Stimulated activated CD8-positive, alpha-beta memory T cell treated with anti-CD3 and anti-CD28 coated beads, Interleukin-7, amount 100 ng/mL, for 4 hours (primary cell): ENCODE measurements around the gene DYRK2.

ENCODE experiments used
- DNase-seq, 2 donors: peaks; one replicate each; pipeline ENCODE4 v3.0.0-alpha.2; 2020; ENCODE audit warnings: low read depth in 2 of 2

The DYRK2 gene

DNA sequence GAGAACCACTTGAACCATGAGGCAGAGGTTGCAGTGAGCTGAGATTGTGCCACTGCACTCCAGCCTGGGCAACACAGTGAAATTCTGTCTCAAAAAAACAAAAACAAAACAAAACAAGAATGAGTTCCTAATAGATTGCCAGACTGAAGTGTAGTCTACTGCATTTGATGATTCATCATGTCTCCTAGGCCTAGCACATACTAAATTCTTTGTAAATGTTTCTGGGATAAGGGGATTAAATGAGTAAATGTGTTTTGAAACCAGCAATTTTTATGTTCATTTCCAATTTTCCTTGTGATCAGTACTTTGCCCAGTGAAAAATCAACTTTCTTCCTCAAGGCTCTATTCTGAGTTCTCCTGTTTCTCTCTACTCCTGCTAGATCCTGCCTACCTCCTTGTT lies 2.9 kb upstream of the DYRK2 start:
- DNase-seq: no peak

DNA sequence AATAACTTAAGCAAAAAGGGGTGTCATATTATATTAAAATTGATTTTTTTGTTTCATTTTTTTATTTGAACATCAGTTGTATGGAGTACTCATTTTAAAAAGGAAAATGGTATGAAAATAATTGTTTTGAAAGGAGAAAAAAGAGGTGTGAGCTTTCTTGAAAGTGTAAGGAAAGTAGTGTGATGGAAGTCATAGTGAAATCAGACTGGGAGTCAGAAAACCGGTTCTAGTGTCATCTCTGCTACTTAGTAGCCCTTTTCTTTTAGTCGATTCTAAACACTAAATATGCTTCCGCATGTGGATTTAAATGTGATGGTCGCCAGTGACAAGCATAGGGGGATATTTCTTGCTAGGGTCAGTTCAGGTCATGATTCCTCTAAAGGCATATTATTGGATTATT lies 1.8 kb upstream of the DYRK2 start:
- no peak for DNase-seq

DNA sequence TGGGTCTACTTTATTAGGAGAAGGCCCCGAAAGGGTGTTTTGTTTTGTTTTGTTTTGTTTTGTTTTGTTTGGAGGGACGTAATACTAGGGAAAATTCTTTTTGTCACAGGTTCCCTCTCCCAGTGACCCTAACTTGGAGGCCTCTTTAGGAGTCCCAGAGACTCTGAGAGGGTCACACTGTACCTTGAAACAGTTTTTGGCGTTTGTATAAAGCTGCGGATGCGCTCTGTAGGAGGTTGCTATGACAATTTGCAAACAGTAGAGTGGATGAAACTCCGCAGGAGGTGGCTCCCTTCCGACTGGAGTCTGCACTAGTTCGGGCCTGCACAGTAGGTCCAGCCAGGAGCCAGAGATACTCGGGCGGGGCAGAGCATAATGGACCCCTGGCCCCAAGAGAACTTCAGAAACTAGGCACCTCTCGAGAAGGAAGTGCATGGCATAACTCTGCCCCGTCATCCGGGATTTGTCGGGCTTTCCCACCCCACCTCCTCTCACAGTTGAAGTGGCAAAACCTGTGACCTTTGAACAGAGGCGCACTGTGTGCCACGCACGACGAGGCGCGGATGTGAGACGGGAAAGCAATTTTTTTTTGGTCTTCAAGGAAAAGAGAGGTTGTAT lies 1.3 kb upstream of the DYRK2 start:
- DNase-seq: peak in 1 of 2 donors; percentile 17

DNA sequence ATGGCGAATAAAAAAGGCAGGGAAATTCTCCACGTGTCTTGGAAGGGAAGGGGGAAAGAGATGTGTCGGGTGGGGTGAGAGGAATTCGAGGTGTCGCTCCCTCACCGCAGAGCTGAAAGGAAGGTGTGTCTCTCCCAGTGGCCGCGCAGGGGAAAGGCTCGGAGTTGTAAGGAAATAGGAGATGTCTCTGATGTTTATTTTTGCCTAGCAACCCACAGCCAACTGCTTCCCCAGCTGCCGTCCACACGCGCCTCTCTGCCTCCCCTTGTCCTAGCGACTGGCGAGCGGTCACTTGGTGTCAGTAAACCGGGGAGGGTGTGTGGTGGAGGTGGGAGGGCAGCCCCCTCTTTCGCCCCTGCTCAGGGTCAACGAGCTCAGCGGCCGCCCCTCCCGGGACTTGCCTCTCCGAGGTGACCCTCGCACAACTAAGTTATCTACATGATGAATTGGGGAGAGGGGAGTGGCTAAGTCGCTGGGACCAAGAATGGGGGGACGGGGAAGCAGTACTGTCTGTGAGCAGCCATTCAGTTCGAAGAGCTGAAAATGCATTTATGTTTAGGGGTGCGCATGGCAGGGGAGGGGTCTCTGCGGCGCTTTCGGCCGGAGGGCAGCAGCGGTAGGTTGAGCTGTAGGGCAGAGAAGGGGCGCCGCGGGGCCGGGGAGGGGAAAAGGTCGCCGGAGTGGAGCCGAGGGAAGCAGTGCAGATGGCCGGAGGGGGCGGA lies 585 bp upstream of the DYRK2 start:
- peak in 1 of 2 donors; percentile 23 for DNase-seq

DNA sequence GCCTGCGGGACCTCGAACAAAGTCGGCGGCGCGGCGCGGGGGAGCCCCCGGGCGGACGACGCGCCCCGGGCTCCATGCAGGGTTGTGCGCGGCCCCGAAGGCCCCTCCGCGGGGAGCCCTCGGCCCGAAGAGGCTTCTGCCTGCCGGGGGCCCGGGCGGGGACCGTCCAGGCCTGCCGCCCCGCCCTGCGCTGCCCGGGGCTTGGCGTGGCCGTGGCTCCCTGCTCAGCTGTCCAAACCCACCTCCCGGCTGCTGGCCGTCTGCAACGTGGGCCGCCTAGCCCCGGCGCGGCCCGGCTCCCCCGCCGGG lies 670 bp downstream of the DYRK2 start:
- DNase-seq: no peak

DNA sequence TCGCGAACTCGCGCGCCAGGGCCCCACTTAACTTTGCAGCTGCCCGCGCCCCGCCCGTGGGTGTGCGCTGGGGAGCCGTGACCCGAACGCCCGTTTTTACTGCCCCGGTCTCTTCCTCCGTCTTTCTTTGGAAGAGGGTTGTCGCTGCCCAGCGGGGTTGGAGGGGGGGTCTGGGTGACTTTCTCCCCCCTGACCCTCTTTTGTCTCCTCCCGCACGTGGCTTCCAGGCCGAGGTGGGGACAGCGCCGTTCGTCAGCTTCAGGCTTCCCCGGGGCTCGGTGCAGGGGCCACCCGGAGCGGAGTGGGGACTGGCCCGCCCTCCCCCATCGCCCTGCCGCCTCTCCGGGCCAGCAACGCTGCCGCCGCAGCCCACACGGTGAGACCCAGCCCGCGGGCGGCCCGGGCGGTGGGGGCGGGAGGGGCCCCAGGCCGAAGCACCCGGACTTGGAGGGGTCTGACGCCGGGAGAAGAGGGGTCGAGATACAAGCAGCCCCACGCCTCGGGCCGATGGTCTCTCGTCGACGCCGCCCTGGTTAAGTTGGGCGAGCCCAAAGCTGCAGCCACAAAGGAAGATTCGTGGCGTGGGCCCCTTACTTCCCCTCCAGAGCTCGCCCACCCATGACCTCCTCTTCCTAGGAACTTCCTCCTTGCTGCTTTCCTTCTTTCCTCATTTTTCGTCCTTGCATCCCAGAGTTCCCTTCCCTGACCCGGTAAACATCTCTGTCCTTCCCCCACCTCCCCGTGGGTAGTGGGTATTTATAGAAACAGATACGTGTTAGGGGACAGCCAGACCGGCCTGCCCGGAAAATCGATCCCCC lies 1.2 kb downstream of the DYRK2 start:
- peak in 1 of 2 donors; percentile 37 for DNase-seq

DNA sequence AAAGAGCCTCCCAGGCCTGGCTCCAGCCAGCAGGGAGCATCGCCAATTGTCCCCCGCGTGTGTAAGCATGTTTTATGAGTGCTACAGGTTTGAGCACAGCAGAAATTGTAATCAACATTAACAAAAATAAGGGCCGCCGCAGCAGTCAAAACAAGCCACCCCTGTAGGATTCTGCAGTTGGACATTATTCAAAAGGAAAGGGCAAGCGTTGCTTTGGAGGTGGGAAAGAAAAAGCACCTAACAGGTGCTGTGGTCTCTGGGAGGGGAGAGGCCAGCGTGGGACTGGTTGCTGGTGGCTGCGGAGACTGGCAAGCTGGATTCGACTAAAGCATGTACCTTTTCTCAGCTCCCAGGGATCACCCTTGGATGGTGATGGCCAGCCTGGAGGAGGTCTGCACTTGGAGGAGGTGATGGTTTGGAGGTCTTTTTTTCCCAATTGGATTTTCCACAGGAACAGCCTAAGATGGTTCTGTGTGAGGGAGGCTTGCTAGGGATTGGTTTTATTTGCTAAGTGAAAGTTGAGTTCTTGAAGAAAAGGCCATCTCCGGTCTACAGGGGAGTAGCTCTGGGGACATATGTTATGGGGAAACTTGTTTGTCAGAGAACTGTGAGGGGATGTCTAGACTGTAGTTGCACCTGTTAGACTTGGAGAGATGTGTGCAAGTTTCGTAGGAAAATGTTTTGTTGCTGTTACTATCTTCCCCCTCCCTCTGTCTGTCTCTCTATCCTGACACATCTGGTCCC lies 2.0 kb downstream of the DYRK2 start:
- DNase-seq: no peak

DNA sequence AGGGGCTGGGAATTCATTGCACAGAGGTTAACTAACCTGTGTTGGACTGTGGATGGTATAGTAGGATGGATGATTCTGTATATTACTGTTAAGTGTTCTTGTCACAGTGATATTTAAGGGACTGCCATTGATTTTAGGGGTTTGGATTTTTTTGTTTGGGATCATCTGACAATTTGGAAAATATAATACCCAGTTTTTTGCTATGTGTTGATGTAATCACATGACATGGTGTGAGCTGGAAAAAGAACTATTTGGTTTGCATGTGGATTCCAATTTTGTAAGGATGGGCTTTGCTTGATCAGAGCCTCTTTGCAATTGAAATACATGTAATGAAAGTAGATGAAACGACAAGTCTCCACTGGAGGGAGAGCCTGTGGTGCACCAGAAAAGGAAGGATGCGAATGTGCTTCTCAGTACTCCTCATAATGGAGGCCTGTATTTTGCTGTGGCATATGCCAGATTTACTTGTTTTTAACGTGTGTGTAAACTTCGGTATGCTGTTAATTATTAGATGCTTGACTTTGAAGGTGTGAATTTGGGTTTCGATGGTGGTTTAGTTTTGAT lies 2.7 kb downstream of the DYRK2 start:
- no peak for DNase-seq

DNA sequence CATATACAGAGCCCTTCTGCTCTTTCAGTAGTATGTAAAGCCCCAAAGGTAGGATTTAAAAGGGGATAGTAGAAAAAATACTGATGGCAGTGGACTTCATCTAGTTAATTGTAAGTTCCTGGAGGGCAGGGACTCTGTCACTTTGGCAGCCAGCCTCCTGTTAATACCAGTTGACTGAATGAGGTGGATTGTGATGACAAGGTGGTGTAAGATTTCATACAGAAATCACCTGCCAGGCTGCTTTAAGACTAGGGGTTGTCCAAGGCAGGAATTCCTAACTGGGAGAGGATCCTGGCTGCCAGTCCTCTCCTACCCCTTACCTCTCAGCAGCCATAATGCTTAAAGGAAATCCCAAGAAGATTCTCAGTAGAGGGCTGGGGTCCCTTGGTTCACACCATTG lies 7.3 kb downstream of the DYRK2 start:
- DNase-seq: no peak

DNA sequence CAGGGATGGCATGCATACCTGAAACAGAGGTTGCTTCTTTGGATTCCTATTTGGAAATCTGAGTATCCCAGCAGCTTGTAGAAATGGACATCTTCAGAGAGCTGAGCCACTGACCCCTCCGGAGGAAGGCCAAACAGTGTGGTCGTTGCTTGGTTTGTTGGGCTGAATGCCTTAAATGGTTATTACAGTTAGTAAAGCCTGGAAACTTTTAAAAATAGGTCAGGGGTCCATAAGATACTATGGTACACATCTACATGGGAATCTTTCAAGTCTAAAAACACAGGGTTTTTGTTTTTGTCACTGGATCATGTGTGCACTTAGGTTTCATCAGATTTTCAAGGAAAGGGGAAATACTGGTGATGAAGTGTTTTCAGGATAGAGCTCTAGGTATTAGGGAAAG lies 7.7 kb downstream of the DYRK2 start:
- DNase-seq: no peak

DNA sequence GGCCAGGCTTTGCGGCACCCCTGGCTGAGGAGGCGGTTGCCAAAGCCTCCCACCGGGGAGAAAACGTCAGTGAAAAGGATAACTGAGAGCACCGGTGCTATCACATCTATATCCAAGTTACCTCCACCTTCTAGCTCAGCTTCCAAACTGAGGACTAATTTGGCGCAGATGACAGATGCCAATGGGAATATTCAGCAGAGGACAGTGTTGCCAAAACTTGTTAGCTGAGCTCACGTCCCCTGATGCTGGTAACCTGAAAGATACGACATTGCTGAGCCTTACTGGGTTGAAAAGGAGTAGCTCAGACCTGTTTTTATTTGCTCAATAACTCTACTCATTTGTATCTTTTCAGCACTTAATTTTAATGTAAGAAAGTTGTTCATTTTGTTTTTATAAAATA lies 9.9 kb downstream of the DYRK2 start:
- no peak for DNase-seq

DNA sequence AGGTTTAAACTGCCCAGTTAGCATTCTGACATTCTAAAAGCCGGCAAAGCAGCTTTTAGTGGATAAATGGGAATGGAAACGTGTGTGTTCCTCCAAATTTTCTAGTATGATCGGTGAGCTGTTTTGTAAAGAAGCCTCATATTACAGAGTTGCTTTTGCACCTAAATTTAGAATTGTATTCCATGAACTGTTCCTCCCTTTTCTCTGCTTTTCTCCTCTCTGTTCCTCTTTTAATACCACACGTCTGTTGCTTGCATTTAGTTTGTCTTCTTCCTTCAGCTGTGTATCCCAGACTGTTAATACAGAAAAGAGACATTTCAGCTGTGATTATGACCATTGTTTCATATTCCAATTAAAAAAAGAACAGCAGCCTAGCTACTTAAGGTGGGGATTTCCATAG lies 10.7 kb downstream of the DYRK2 start:
- DNase-seq: no peak

DNA sequence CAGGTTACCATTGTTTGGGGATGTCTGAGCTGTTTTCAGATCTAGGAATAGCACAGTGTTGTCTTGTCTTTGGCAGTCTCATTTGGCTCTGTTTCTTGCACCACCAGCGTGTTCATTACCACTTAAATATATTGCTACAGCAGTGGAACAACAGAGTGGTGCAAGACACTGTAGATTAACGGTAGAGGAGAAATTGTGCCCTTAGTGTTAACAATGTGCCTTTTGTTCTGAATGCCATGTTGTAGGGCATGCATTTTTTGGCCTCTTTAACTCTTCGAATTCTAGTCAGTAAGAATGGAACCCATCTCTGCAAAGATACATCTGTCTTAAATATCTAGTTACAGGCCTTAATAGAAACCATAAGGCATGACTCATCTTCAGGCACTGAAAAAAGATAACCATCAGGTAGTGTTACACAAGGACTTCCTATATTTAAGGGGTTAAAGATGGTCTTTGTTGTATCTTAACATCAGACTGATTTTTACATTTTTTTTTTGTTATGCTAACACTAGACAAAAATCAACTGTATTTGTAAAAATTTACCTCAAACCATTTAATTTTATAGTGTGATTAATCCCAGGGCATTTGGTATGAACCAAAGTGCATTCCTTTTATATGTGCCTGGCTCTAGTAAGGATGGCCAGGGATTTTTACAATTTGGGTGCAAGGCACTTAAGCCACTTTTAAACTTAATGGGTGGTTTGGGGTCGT lies 12.9 kb downstream of the DYRK2 start:
- DNase-seq: no peak

DNA sequence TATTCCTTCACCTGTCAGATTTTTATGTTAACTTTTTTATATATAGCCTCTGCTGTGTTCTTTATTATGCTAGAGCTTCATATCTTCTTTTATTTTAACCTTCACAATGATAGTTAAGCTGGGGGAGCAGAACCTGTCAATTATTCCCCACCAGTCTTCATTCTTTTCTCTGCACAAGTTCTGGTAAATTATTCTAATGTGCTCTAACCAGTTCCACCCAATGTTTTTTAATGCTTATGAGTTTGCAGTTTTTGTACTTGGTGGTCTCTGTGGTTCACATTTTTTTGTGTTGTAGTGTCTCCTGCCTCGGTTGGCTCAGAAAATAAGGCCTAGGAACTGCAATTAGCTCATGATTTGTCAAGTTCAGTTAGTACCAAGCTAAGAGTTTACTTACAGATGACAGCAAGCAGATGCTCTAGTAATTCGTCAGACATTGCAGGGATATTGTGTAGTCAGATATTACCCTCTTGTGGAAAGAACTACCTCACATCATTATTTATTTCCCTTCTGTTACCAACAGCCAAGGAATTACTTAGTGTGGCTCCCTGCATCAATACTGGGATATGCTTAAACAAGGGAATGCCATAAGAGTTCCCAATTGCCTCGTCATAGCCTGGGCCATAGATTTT lies 14.5 kb downstream of the DYRK2 start:
- no peak for DNase-seq

DNA sequence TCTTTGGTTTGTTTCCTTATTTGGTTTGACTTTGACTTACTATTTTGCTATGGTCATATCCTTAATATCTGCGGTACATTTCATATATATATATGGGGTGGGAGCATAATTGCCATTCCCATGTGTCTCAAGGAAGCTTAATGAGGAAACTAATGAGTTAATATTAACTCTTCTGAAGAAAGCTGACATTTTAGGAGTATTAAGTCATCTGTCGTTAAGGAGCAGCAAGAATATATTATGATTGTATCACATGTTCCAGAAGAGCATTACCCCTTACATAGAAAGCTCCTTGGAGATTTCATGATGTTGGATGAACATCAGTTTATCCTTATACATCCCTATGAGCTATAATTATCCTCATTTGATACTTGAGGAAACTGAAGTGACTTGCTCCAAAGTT lies 15.6 kb downstream of the DYRK2 start:
- DNase-seq: no peak

DNA sequence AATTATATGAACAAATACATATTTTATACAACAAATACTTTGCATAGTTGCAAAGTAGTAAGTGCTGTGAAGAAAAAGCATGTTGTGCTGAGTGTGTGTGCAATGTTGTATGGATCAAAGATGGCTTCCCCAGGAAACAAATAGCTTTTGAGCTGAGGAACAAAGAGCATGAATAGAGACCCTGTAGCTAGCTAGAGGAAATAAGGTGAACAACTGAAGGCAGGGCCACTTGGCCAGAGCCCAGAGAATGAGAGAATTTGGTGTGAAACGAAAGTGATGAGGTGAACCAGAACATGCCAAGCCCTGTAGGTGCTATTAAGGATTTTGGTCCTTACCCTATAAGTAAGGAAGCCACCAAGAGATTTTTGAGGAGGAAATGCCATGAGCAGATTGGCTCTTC lies 17.1 kb downstream of the DYRK2 start:
- DNase-seq: no peak

DNA sequence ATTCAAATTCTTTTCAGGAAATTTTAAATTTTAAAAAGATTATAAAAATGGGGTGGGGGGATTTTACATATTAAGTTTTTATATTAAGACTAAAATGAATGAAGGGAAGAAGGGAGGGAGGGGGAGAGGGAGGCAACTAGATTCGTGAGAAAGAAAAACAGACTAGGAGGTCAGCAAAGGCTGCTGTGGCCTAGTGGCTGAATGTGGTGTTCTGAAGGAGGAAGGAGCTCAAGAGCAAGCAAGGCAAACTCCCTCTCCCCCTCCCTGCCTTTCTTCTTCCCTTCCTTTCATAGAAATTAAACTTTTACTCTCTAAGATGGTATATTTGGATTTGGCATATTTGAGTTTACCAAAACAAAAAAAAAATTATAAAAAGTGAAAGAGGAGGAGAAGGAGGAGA lies 18.1 kb downstream of the DYRK2 start:
- no peak for DNase-seq

DNA sequence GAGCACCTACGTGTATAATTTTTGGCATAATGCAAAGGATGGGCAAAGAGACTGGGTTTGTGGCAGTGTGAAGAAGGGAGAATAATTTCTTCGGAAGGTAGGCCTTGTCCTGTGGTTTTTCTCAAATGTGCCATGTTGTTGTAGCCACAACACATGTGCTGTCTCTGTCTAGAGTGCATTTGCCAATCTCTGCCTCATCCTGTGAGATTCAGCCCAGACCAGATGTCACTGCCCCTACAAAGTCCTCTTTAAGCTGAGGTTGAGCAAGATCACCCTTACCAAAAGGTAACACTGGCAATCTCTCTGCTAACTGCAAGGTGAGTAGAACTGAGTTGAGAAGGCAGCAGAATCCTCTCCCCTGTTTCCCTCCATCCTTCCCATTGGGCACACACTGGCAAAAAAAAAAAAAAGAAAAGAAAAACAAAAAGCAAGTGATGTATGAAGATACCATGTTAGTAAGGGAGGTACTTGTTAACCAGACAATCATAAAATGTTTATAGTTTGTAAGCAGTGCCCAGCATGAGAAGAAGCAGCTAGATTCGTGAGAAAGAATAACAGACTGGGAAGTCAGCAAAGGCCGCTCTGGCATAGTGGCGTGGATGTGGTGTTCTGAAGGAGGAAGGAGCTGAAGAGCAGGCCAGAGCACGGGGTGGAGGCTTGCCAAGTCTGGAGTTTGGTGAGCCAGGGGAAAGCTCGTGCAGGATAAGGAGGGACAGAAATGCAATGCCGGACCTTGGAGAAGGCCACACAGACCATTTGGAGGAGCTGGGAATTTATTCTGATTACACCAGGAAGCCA lies 18.9 kb downstream of the DYRK2 start:
- DNase-seq: no peak

DNA sequence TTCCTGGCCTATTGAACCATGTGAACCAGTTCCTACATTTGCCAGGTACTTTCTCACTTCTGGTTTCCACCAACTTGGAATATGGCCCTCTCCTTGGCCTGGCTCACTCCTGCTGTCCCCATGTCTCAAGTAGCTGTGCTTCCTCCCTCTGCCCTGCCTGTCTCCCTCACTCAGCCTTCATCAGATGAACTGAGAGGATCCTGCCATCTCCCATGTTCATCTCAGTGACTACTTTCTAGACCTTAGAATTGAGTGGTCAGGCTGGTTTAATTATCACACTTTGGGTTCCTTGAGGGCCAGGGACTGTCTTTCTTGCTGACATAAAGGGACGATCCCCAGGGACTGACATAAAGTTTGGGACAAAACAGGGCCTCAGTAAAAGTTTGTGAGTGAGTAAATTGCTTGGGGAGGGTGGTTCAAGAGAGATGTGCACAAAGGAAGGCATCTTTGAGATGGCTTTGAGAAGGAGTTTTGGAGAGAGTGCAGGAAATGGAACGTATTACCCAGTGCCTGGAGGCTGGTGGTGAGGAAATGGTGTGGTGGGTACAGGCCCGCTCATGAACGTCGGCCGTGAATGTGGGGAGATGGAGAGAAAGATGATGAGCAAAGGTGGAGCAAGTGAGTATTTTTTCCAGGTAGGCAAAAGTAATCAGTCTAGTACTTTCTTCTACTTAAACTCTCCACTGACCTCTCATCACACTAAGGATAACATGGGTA lies 20.8 kb downstream of the DYRK2 start:
- DNase-seq: no peak
